Adrenal gland (tissue), 12 donors: ENCODE results near the gene CYB5A. TPM values are rescaled to one million over a fixed set of nuclear protein-coding genes. Genes with fewer than 3 reads are reported as not detected.

Experiments used
- DNase-seq, 7 donors: peaks; one replicate each; pipeline ENCODE4 v3.0.0-alpha.2; 2019 to 2020
- H3K27ac ChIP-seq, 5 donors: fragments of 200-600 bp; sonication (generic) in 4 of 5; 1 replicate in 3 of 5; 2 replicates in 2 of 5; pipeline versions ENCODE4 v1.5.1 to v1.8.0; 2016 to 2020; ENCODE audit warnings: mild to moderate bottlenecking in 1 of 5
- H3K27me3 ChIP-seq: fragments of 200-600 bp; 2 replicates; pipeline ENCODE4 v1.8.0; 2021
- H3K36me3 ChIP-seq, 2 donors: fragments of 200-600 bp; replicated peaks in 1 of 2; 1 replicate in 1 of 2; 2 replicates in 1 of 2; pipeline versions ENCODE4 v1.5.1 to v1.8.0; 2018 to 2022
- H3K4me1 ChIP-seq, 2 donors: fragments of 200-600 bp; replicated peaks in 1 of 2; 1 replicate in 1 of 2; 2 replicates in 1 of 2; pipeline versions ENCODE4 v1.5.1 to v1.8.0; 2018 to 2021
- H3K4me3 ChIP-seq, 4 donors: fragments of 200-600 bp; sonication (generic) in 3 of 4; one replicate each; pipeline ENCODE4 v1.5.1; 2016 to 2018
- H3K9me3 ChIP-seq, 3 donors: fragments of 200-600 bp; sonication (generic) in 1 of 3; replicated peaks in 1 of 3; 1 replicate in 2 of 3; 2 replicates in 1 of 3; pipeline versions ENCODE4 v1.5.1 to v1.8.0; 2016 to 2021
- POLR2A ChIP-seq, 2 donors: fragments of 450-650 bp; IDR thresholded peaks; one replicate each; pipeline ENCODE4 v1.6.1; 2017; ENCODE audit warnings: antibody characterized with exemption in 2 of 2, mild to moderate bottlenecking in 2 of 2, moderate library complexity in 1 of 2
- WGBS, 4 donors: extraction: QIAGEN DNeasy Blood & Tissue Kit in 2 of 4; methylation state at CpG; one replicate each; pipeline versions ENCODE4 v1.1.5 to v1.1.7; 2013 to 2017; 5-methylcytosine and 5-hydroxymethylcytosine counted together
- intact Hi-C, 2 donors: fragments of 100-400 bp; cut with DNase I; formaldehyde crosslinking; loops; one replicate each; pipeline versions ENCODE4 v1.14.1 to v1.15.0; 2022 to 2023
- polyA plus RNA-seq, 3 donors: library from polyadenylated mRNA; stranded (reverse); fragments of 200-250 nt in 2 of 3; fragments of 350-450 nt in 1 of 3; fragmentation: Illumina TruSeq in 1 of 3; extraction: RNeasy Lipid Tissue Mini Kit (QIAGEN cat#74804) in 1 of 3; gene quantifications; one replicate each; pipeline ENCODE4 v1.2.3, GENCODE V29; 2013 to 2014
- total RNA-seq, 9 donors: library from RNA; depleted of rRNA in 4 of 9; stranded (reverse); fragments of >200 nt in 4 of 9; fragments of 120-200 nt in 1 of 9; fragmentation: NEBNext Ultra II Directional in 1 of 9; extraction: Animal tissue kit (Norgen Biotek cat#: 25700) in 1 of 9; gene quantifications; one replicate each; pipeline versions ENCODE4 v1.1.0 to v1.2.4, GENCODE V29; 2013 to 2023
- TF ChIP-seq, protein P1 (sequence below), 6 experiments: fragments of 450-650 bp in 4 of 6; fragments of 200-600 bp in 2 of 6; sonication (generic) in 1 of 6; IDR thresholded peaks; 1 replicate in 5 of 6; 2 replicates in 1 of 6; pipeline versions ENCODE4 v1.5.1 to v1.8.0; 2016 to 2021; ENCODE audit warnings: antibody characterized with exemption in 6 of 6, mild to moderate bottlenecking in 2 of 6, moderate library complexity in 1 of 6
- donor health status: healthy with polysubstance abuse.
- donor health status: Bipolar disorder and iron deficiency.
- donor health status: DM: yes; HTN: yes; CAD: no.
- donor health status: DM: no; HTN: no; CAD: no.
- donor health status: DM: no; HTN: no; CAD: no.
- donor health status: DM: yes; HTN: yes; CAD: no.

Gene CYB5A
- total and polyA plus RNA-seq, 12 donors: 62.0 to 286 (median 130) TPM

DNA sequence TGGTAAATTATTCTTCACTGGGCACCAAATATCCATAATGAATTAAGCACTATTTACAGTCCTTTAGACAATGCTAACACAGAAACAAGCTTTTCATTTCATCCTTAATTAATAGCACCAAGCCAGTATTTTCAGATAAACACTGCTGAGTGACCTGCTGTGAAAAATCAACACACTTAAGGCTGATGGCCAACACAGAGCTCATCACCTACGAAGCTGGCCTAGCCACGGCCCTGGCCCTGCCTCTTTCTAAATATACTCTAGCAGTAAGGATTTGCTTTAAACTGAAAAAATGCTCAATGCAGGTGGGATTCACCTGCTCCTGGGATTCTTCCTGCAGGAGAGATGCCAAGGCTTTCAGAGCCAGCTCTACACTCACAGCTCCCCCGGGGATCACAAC is 18.4 kb downstream of the CYB5A start:
- no peak for TF ChIP-seq POLR2A (IDR thresholded peaks at IDR 0.05)
- TF ChIP-seq, protein P1, sequence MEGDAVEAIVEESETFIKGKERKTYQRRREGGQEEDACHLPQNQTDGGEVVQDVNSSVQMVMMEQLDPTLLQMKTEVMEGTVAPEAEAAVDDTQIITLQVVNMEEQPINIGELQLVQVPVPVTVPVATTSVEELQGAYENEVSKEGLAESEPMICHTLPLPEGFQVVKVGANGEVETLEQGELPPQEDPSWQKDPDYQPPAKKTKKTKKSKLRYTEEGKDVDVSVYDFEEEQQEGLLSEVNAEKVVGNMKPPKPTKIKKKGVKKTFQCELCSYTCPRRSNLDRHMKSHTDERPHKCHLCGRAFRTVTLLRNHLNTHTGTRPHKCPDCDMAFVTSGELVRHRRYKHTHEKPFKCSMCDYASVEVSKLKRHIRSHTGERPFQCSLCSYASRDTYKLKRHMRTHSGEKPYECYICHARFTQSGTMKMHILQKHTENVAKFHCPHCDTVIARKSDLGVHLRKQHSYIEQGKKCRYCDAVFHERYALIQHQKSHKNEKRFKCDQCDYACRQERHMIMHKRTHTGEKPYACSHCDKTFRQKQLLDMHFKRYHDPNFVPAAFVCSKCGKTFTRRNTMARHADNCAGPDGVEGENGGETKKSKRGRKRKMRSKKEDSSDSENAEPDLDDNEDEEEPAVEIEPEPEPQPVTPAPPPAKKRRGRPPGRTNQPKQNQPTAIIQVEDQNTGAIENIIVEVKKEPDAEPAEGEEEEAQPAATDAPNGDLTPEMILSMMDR (IDR thresholded peaks at IDR 0.05): no peak
- Histone ChIP-seq H3K36me3 (no peaks in the 10 kb centered on the region), H3K4me1 (peaks cover 0 to 12% of the 10 kb centered on the region in 2 donors), H3K9me3 (no peaks in the 10 kb centered on the region), H3K4me3 (no peak overlapping the region), H3K27me3 (no peaks in the 10 kb centered on the region), H3K27ac (no peak overlapping the region)
- DNase-seq: no peak
- 80 to 93% (median 91%) methylated on average over 3 of the region's 3 CpGs for WGBS, 4 donors
- intact Hi-C loops: no loop called here

DNA sequence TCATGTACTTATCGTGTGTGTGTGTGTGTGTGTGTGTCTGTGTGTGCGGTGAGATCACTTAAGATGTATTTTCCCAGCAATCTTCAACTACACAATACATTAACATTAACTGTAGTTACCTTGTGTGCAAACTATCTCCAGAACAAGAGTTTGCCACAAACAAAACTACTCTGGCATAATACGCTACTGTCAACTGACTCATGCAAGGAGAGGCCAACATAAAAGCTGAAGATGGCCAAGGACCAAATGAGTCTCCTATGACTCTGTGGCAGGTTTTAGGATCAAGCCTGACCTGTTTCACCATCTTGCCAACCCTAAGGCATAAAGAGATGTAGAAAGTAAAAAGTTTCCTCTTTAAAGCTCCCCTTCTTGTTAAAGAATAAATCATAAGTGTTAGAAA is 20.1 kb downstream of the CYB5A start:
- H3K36me3 ChIP-seq: no peaks in the 10 kb centered on the region
- peaks cover 0 to 6% of the 10 kb centered on the region in 2 donors for H3K4me1 ChIP-seq
- no peak overlapping the region for H3K4me3 ChIP-seq
- intact Hi-C loops: no loop called here
- no peak for DNase-seq
- H3K27ac ChIP-seq: no peak overlapping the region
- WGBS, 4 donors: 81 to 88% (median 84%) methylated on average over 3 of the region's 3 CpGs
- TF ChIP-seq POLR2A (IDR thresholded peaks at IDR 0.05): no peak
- TF ChIP-seq, protein P1 (IDR thresholded peaks at IDR 0.05): no peak
- no peaks in the 10 kb centered on the region for H3K27me3 ChIP-seq
- H3K9me3 ChIP-seq: no peaks in the 10 kb centered on the region

DNA sequence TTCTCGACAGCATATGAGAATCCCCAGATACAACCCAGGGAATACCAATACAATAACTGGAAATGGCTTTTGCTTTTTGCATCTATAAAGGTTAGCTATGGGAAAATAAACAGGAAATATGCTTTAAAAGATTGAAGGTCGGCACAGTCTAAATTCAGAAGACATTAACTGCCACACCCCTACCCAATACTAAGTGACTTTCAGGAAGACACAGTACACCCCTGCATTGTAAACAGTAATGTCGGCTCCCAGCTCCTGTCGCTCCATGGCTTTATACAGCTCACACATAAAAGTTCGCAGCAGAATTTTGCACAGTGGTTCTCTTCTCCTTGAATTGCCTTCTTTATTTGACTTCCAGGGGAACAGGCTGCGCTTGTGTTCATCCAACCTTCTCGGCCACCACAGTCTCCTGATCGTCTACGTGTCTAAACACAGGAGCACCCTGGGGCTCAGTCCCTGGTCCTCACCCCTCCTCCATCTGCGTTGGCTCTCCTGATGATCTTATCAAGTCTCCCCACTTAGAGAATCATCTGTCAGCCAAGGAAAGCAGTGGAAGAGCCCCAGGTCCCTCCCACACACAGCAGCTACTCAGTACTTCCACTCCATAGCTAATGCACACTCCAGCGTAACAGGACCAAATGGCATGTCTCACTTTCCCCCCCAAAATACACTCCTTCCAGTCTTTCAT is 22.7 kb downstream of the CYB5A start:
- Histone ChIP-seq H3K4me1 (no peaks in the 10 kb centered on the region), H3K4me3 (no peak overlapping the region), H3K27ac (no peak overlapping the region), H3K36me3 (no peaks in the 10 kb centered on the region), H3K27me3 (no peaks in the 10 kb centered on the region), H3K9me3 (no peaks in the 10 kb centered on the region)
- TF ChIP-seq, protein P1 (IDR thresholded peaks at IDR 0.05): no peak
- TF ChIP-seq POLR2A (IDR thresholded peaks at IDR 0.05): no peak
- WGBS, 4 donors: 69 to 78% (median 74%) methylated on average over 11 of the region's 11 CpGs
- no peak for DNase-seq
- intact Hi-C loops: no loop called here

DNA sequence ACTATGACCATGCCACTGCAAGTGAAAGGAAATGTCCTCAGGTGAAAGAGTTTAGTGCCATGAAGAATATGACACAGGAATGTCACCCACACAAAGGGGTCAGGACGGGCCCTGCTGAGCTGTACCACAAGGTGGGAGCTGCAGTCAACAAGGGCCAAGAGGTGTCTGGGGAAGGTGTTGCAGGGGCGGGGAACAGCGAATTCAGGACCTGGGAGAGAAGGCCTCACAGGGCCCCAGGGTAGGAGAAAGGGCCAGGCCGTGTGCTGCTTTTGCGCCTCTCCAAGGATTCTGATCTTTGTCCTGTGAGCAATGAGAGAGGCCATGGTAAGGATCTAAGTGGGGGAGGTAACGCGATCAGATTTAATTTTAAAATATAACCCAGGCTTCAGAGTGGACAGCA is 23.6 kb downstream of the CYB5A start:
- no peak for DNase-seq
- H3K9me3 ChIP-seq: no peaks in the 10 kb centered on the region
- 93 to 96% (median 95%) methylated on average over 7 of the region's 7 CpGs for WGBS, 4 donors
- no peaks in the 10 kb centered on the region for H3K4me1 ChIP-seq
- intact Hi-C loops: no loop called here
- H3K36me3 ChIP-seq: no peaks in the 10 kb centered on the region
- no peak overlapping the region for H3K4me3 ChIP-seq
- no peaks in the 10 kb centered on the region for H3K27me3 ChIP-seq
- TF ChIP-seq POLR2A (IDR thresholded peaks at IDR 0.05): no peak
- TF ChIP-seq, protein P1 (IDR thresholded peaks at IDR 0.05): no peak
- H3K27ac ChIP-seq: no peak overlapping the region
